HEK293T (cell line): ENCODE results near the gene MAGOH.
"Not testable (repeated sequence)": the region's sequence is repeated elsewhere in the genome, so short reads cannot be mapped to it uniquely, and the experiment has no call there.

ENCODE experiments used
- CTCF ChIA-PET: fragments of 350-600 bp; formaldehyde crosslinking; extraction: SDS; loops from one replicate; lab custom pipeline; 2021; ENCODE audit warnings: antibody characterized with exemption, inconsistent platforms; lab: Yijun Ruan, JAX
- POLR2A ChIA-PET: fragments of 350-600 bp; formaldehyde crosslinking; extraction: SDS; loops from one replicate; lab custom pipeline; 2020; ENCODE audit warnings: antibody characterized with exemption, inconsistent platforms; lab: Yijun Ruan, JAX
- DNase-seq: peaks from one replicate; pipeline ENCODE4 v3.0.0; 2012; ENCODE audit warnings: mixed read lengths; ENCODE audit errors: extremely low spot score
- ARNT ChIP-seq: fragments of 450-650 bp; IDR thresholded peaks from 2 replicates; pipeline ENCODE4 v1.6.1; 2017; ENCODE audit warnings: mild to moderate bottlenecking
- BHLHE40 ChIP-seq: fragments of 450-650 bp; IDR thresholded peaks from 2 replicates; pipeline ENCODE4 v1.6.1; 2016; ENCODE audit warnings: mild to moderate bottlenecking, moderate library complexity, borderline replicate concordance
- CTBP1 ChIP-seq: fragments of 450-650 bp; IDR thresholded peaks from 2 replicates; pipeline ENCODE4 v1.6.1; 2016; ENCODE audit warnings: borderline replicate concordance
- ELF4 ChIP-seq: fragments of 450-650 bp; IDR thresholded peaks from 2 replicates; pipeline ENCODE4 v1.6.1; 2017; ENCODE audit warnings: antibody characterized with exemption
- FOXA1 ChIP-seq: fragments of 450-650 bp; IDR thresholded peaks from 2 replicates; pipeline ENCODE4 v1.6.1; 2016; ENCODE audit warnings: mild to moderate bottlenecking
- FOXK2 ChIP-seq: fragments of 450-650 bp; IDR thresholded peaks from 2 replicates; pipeline ENCODE4 v1.6.1; 2016; ENCODE audit warnings: mild to moderate bottlenecking
- FOXM1 ChIP-seq: fragments of 450-650 bp; IDR thresholded peaks from 2 replicates; pipeline ENCODE4 v1.6.1; 2017; ENCODE audit warnings: mild to moderate bottlenecking, borderline replicate concordance
- HDGF ChIP-seq: fragments of 450-650 bp; IDR thresholded peaks from 2 replicates; pipeline ENCODE4 v1.6.1; 2017; ENCODE audit warnings: antibody characterized with exemption, borderline replicate concordance
- L3MBTL2 ChIP-seq: fragments of 450-650 bp; conservative IDR thresholded peaks from 2 replicates; pipeline ENCODE4 v1.6.1; 2016; ENCODE audit warnings: mild to moderate bottlenecking
- LEF1 ChIP-seq: fragments of 450-650 bp; IDR thresholded peaks from 2 replicates; pipeline ENCODE4 v1.6.1; 2017; ENCODE audit warnings: mild to moderate bottlenecking, borderline replicate concordance
- NFRKB ChIP-seq: fragments of 450-650 bp; IDR thresholded peaks from 2 replicates; pipeline ENCODE4 v1.6.1; 2016; ENCODE audit warnings: mild to moderate bottlenecking, moderate library complexity
- SP1 ChIP-seq: fragments of 450-650 bp; IDR thresholded peaks from 2 replicates; pipeline ENCODE4 v1.6.1; 2017
- SUZ12 ChIP-seq: fragments of 450-650 bp; IDR thresholded peaks from 2 replicates; pipeline ENCODE4 v1.6.1; 2016; ENCODE audit warnings: mild to moderate bottlenecking
- TARDBP ChIP-seq: fragments of 450-650 bp; IDR thresholded peaks from 2 replicates; pipeline ENCODE4 v1.6.1; 2016
- ZNF384 ChIP-seq: fragments of 450-650 bp; IDR thresholded peaks from 2 replicates; pipeline ENCODE4 v1.6.1; 2016
- TF ChIP-seq, protein P1 (sequence below): fragments of 450-650 bp; IDR thresholded peaks from 2 replicates; pipeline ENCODE4 v1.6.1; 2016

The MAGOH gene

GRCh38 chr1:53207726-53208125 is 30.6 kb downstream of the MAGOH start:
- TF ChIP-seq ELF4: no peak
- TF ChIP-seq LEF1: no peak
- no peak for TF ChIP-seq TARDBP
- no peak for TF ChIP-seq L3MBTL2
- no peak for TF ChIP-seq HDGF
- TF ChIP-seq, protein P1, sequence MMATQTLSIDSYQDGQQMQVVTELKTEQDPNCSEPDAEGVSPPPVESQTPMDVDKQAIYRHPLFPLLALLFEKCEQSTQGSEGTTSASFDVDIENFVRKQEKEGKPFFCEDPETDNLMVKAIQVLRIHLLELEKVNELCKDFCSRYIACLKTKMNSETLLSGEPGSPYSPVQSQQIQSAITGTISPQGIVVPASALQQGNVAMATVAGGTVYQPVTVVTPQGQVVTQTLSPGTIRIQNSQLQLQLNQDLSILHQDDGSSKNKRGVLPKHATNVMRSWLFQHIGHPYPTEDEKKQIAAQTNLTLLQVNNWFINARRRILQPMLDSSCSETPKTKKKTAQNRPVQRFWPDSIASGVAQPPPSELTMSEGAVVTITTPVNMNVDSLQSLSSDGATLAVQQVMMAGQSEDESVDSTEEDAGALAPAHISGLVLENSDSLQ: no peak
- no peak for TF ChIP-seq ARNT
- TF ChIP-seq NFRKB: no peak
- no peak for TF ChIP-seq ZNF384
- TF ChIP-seq CTBP1: no peak
- TF ChIP-seq FOXK2: no peak
- no peak for DNase-seq
- CTCF ChIA-PET: no interaction called here
- POLR2A ChIA-PET: no interaction called here

- ChIA-PET CTCF (no interaction called here), POLR2A (no interaction called here)
- no peak for DNase-seq
- TF ChIP-seq SP1 (no peak), ELF4 (no peak), LEF1 (no peak), CTBP1 (no peak), HDGF (no peak), SUZ12 (no peak), TARDBP (no peak), BHLHE40 (no peak), FOXA1 (no peak), L3MBTL2 (no peak), ARNT (no peak), NFRKB (no peak), FOXM1 (no peak), ZNF384 (no peak), FOXK2 (no peak)
- TF ChIP-seq, protein P1: no peak
These were observed 31.5 kb downstream of the MAGOH start for GRCh38 chr1:53206735-53207379.

GRCh38 chr1:53206083-53206685 is 32.1 kb downstream of the MAGOH start:
- POLR2A ChIA-PET, CTCF ChIA-PET: not testable (repeated sequence)

DNA sequence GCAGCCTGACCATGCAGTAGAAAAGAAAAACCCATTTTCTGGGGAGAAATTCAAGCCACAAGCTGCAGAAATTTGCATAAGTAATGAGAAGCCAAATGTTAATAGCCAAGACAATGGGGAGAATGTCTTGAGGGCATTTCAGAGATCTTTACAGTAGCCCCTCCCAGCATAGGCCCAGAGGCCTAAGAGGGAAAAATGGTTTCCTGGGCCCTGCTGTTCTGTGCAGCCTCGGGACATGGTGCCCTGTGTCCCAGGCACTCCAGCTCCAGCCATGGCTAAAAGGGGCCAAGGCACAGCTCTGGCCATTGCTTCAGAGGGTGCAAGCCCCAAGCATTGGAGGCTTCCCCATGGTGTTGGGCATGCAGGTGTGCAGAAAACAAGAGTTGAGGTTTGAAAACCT is 32.8 kb downstream of the MAGOH start:
- POLR2A ChIA-PET, CTCF ChIA-PET, DNase-seq: not testable (repeated sequence)

More at GRCh38 chr1:53206083-53206685, 32.1 kb downstream of the MAGOH start:
- DNase-seq: not testable (repeated sequence)

GRCh38 chr1:53203466-53203865 is 34.9 kb downstream of the MAGOH start:
- ChIA-PET CTCF (interaction anchor here (0.6 kb wide), 1 partner anchor 11 kb away, joined by 4 read pairs; no protein-coding TSS in a partner anchor), POLR2A (interaction anchor here (1.2 kb wide), 1 partner anchor 11 kb away, joined by 5 read pairs; no protein-coding TSS in a partner anchor)
- DNase-seq: no peak
- no peak for TF ChIP-seq NFRKB
- TF ChIP-seq, protein P1: no peak
- no peak for TF ChIP-seq SUZ12
- no peak for TF ChIP-seq TARDBP
- no peak for TF ChIP-seq LEF1
- TF ChIP-seq FOXK2: no peak
- TF ChIP-seq ELF4: no peak
- TF ChIP-seq FOXM1: no peak
- TF ChIP-seq ARNT: no peak
- no peak for TF ChIP-seq L3MBTL2
- no peak for TF ChIP-seq SP1

DNA sequence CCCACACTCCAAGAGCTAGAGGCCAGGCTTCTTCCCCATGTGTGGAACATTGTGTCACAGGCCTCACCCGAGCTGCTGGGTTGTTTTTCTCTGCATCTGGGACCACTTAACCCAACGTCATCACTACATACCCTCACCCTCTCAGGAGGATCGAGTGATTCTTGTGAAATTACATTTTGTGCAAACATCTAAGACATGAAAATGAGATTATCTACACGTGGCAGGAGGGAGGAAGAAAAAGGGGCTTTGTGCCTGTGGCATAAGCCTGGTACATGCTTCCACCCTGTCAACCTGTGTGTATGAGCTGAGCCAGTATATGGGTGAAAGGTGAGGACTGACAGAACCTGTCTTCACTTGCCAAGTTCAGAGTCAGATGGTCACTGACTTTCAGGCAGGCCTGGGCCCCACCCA is 40.1 kb downstream of the MAGOH start:
- POLR2A ChIA-PET: interaction anchor here (1.2 to 1.7 kb wide), 2 partner anchors 14 to 23 kb away, joined by 4 to 5 read pairs; partner anchors contain the start of gene CZIB
- no peak for DNase-seq
- CTCF ChIA-PET: no interaction called here
- TF ChIP-seq TARDBP (no peak), HDGF (no peak), FOXA1 (no peak), ZNF384 (no peak), ELF4 (no peak), FOXK2 (no peak), CTBP1 (no peak), FOXM1 (no peak), BHLHE40 (no peak), SUZ12 (no peak), LEF1 (no peak), L3MBTL2 (no peak), SP1 (no peak)
- TF ChIP-seq, protein P1: no peak
